Measurements from ENCODE around the gene TECR.
"Not testable (repeated sequence)": the region's sequence is repeated elsewhere in the genome, so short reads cannot be mapped to it uniquely, and the experiment has no call there.

The TECR gene

GRCh38 chr19:14595558-14595957, 66.2 kb downstream of the TECR start:
- no peak for DNase-seq (ENCODE audit: extremely low read depth, low read depth)
- no peak for TF ChIP-seq CTCF (IDR thresholded peaks at IDR 0.05; ENCODE audit: low read depth, low read length)

GRCh38 chr19:14599548-14600147, 70.3 kb downstream of the TECR start:
- TF ChIP-seq CTCF (IDR thresholded peaks at IDR 0.05; ENCODE audit: low read depth, low read length) = no peak
- DNase-seq (ENCODE audit: extremely low read depth, low read depth) = no peak

- TF ChIP-seq CTCF (IDR thresholded peaks at IDR 0.05; ENCODE audit: low read depth, low read length) = no peak
- DNase-seq (ENCODE audit: extremely low read depth, low read depth) = no peak
These were observed 74.6 kb downstream of the TECR start for GRCh38 chr19:14603990-14604387.

GRCh38 chr19:14606627-14607026, 77.2 kb downstream of the TECR start:
- no peak for DNase-seq (ENCODE audit: extremely low read depth, low read depth)
- no peak for TF ChIP-seq CTCF (IDR thresholded peaks at IDR 0.05; ENCODE audit: low read depth, low read length)

- TF ChIP-seq CTCF (IDR thresholded peaks at IDR 0.05; ENCODE audit: low read depth, low read length) = no peak
- no peak for DNase-seq (ENCODE audit: extremely low read depth, low read depth)
These were observed 81.7 kb downstream of the TECR start for GRCh38 chr19:14611051-14611450.

GRCh38 chr19:14612242-14612641, 82.8 kb downstream of the TECR start:
- not testable (repeated sequence) for DNase-seq (ENCODE audit: extremely low read depth, low read depth)

- no peak for DNase-seq (ENCODE audit: extremely low read depth, low read depth)
- no peak for TF ChIP-seq CTCF (IDR thresholded peaks at IDR 0.05; ENCODE audit: low read depth, low read length)
These were observed 83.3 kb downstream of the TECR start for GRCh38 chr19:14612657-14613056.

- DNase-seq (ENCODE audit: extremely low read depth, low read depth) = not testable (repeated sequence)
These were observed 84.2 kb downstream of the TECR start for GRCh38 chr19:14613399-14614098.

Measured in AG09319 (cell line).